ENCODE data around the gene DUSP21.
"Not testable (repeated sequence)": the region's sequence is repeated elsewhere in the genome, so short reads cannot be mapped to it uniquely, and the experiment has no call there.

Gene DUSP21

DNA sequence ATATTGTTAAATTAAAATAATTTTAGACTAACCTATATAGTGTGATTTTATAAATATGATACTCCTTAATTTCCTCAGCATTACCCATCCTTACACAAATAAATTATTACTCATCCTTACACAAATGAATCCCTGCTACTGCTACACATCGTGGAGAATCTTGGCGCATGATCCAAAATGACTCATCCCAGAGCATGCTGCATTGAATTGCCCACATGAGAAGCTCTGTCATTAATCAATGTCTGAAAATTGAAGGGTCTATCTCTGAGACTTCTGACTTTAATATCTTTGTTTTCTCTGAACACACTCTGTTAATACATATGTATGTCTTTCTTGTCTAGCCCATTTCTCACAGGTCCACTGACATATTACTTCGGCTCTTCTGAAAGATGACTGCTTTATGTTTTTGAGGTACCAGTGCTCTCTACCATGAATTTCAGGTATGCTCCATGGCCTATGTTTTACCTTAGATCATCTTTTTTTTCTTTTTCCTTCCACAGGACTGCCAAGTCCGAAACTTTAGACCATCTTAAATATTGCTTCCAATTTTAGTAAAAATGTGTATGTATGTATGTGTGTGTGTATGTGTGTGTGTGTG is 15.7 kb upstream of the DUSP21 start:
- no peak for DNase-seq (ENCODE audit: low read depth)
- no peak overlapping the region for H3K4me3 ChIP-seq (ENCODE audit: low read depth, low read length)
- TF ChIP-seq, protein P1, sequence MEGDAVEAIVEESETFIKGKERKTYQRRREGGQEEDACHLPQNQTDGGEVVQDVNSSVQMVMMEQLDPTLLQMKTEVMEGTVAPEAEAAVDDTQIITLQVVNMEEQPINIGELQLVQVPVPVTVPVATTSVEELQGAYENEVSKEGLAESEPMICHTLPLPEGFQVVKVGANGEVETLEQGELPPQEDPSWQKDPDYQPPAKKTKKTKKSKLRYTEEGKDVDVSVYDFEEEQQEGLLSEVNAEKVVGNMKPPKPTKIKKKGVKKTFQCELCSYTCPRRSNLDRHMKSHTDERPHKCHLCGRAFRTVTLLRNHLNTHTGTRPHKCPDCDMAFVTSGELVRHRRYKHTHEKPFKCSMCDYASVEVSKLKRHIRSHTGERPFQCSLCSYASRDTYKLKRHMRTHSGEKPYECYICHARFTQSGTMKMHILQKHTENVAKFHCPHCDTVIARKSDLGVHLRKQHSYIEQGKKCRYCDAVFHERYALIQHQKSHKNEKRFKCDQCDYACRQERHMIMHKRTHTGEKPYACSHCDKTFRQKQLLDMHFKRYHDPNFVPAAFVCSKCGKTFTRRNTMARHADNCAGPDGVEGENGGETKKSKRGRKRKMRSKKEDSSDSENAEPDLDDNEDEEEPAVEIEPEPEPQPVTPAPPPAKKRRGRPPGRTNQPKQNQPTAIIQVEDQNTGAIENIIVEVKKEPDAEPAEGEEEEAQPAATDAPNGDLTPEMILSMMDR (IDR thresholded peaks at IDR 0.05; ENCODE audit: control insufficient read depth, extremely low read depth, insufficient read depth), result no peak

DNA sequence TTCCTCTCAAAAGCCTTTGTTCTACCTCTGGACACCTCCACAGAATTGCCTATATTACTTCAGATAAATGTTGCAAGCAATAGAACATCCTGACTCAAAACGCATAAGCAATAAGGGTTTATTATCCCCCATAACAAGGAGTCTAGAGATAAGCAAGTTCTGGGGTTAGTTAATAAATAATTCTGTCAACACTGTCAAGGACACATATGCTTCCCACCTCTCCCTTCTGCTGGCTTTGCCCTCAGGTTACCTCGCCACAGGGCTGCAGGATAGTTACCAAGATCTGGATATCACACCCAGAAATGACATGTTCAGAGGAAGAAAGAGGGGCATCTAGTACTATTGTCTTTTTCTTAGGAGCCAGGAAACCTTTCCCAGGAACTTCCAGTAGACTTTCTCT is 14.0 kb upstream of the DUSP21 start:
- TF ChIP-seq, protein P1 (IDR thresholded peaks at IDR 0.05; ENCODE audit: control insufficient read depth, extremely low read depth, insufficient read depth), result no peak
- H3K4me3 ChIP-seq (ENCODE audit: low read depth, low read length), result no peak overlapping the region
- DNase-seq (ENCODE audit: low read depth), result no peak

GRCh38 chrX:44842550-44843317 is 1.1 kb upstream of the DUSP21 start:
- no peak overlapping the region for H3K4me3 ChIP-seq (ENCODE audit: low read depth, low read length)
- TF ChIP-seq, protein P1 (IDR thresholded peaks at IDR 0.05; ENCODE audit: control insufficient read depth, extremely low read depth, insufficient read depth), result no peak
- no peak for DNase-seq (ENCODE audit: low read depth)

- no peak for DNase-seq (ENCODE audit: low read depth)
- H3K4me3 ChIP-seq (ENCODE audit: low read depth, low read length), result no peak overlapping the region
- TF ChIP-seq, protein P1 (IDR thresholded peaks at IDR 0.05; ENCODE audit: control insufficient read depth, extremely low read depth, insufficient read depth), result no peak
Observed at GRCh38 chrX:44843318-44843702, 511 bp upstream of the DUSP21 start.

DNA sequence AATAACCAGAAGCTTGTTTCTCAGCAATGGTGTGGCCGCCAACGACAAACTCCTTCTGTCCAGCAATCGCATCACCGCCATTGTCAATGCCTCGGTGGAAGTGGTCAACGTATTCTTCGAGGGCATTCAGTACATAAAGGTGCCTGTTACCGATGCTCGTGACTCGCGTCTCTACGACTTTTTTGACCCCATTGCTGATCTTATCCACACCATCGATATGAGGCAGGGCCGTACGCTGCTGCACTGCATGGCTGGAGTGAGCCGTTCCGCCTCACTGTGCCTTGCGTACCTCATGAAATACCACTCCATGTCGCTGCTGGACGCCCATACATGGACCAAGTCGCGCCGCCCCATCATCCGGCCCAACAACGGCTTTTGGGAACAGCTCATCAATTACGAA is 383 bp downstream of the DUSP21 start:
- TF ChIP-seq, protein P1 (IDR thresholded peaks at IDR 0.05; ENCODE audit: control insufficient read depth, extremely low read depth, insufficient read depth), result no peak
- H3K4me3 ChIP-seq (ENCODE audit: low read depth, low read length), result no peak overlapping the region

GRCh38 chrX:44850891-44851290 is 7.1 kb downstream of the DUSP21 start:
- not testable (repeated sequence) for DNase-seq (ENCODE audit: low read depth); H3K4me3 ChIP-seq (ENCODE audit: low read depth, low read length)

More for the DNA sequence above, 383 bp downstream of the DUSP21 start:
- no peak for DNase-seq (ENCODE audit: low read depth)

- no peak for DNase-seq (ENCODE audit: low read depth)
- peak overlapping the region; percentile 83 for H3K4me3 ChIP-seq (ENCODE audit: low read depth, low read length)
- TF ChIP-seq, protein P1 (IDR thresholded peaks at IDR 0.05; ENCODE audit: control insufficient read depth, extremely low read depth, insufficient read depth), result no peak
Observed at GRCh38 chrX:44871114-44871645, 27.4 kb downstream of the DUSP21 start.
